NK-92 (cell line): Measurements from ENCODE around the gene AK9.

Experiments
- DNase-seq: peaks from one replicate; lab custom pipeline; 2025; ENCODE audit not compliant: unreplicated experiment; lab: John Stamatoyannopoulos, UW

Gene AK9

GRCh38 chr6:109448615-109449014 lies 242.4 kb downstream of the AK9 start:
- DNase-seq: no peak

GRCh38 chr6:109447878-109448555 lies 243.0 kb downstream of the AK9 start:
- DNase-seq: no peak

- no peak for DNase-seq
Measured at GRCh38 chr6:109447087-109447486, 243.9 kb downstream of the AK9 start.

GRCh38 chr6:109446541-109446940 lies 244.5 kb downstream of the AK9 start:
- DNase-seq: no peak

- DNase-seq: no peak
Measured at GRCh38 chr6:109446072-109446471, 244.9 kb downstream of the AK9 start.

GRCh38 chr6:109445382-109445781 lies 245.6 kb downstream of the AK9 start:
- no peak for DNase-seq

- DNase-seq: no peak
Measured at GRCh38 chr6:109443425-109443950, 247.5 kb downstream of the AK9 start.
